NCI-H1092 (cell line): ENCODE measurements around the gene POLA2.

ENCODE experiments used
- DNase-seq: peaks from one replicate; lab custom pipeline; 2025; lab: John Stamatoyannopoulos, UW

The POLA2 gene

GRCh38 chr11:65287601-65288000, 25.8 kb downstream of the POLA2 start:
- no peak for DNase-seq

DNA sequence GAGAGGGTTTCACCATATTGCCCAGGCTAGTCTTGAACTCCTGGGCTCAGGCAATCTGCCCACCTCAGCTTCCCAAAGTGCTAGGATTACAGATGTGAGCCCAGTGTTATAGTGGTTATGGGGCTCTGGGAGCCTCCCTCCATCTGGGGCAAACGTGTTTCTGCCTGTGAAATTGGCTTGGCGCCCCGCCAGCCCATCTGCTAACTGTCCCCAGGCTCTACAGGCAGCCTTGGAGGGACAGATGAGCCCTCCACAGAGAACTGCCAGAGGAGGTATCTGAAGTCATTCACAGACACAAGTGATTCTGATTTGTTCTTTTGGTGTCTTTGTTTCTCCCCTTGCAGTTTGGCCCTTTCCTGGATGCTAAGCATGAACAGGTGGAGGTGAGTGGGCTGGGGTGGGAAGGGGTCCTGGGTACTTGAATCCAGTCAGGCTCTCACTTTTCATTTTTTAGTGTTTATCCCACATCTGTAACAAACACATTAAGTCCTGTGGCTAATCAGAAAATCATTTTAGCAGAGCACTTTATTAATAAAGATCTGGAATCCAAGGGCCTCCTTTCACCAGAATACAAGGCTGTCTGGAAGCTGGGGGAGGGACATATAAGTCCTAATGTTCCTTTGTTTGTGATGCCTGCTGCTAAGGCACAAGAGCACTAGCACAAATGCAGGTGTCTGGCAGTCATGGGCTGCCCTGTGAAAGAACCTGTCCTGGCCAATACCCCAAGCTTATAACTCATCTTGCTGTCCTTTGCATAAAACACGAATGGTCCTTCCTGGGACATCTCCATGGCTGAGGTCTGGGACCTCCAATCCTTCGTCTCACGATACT, 27.2 kb downstream of the POLA2 start:
- DNase-seq = no peak

GRCh38 chr11:65290448-65291165, 28.8 kb downstream of the POLA2 start:
- no peak for DNase-seq

DNA sequence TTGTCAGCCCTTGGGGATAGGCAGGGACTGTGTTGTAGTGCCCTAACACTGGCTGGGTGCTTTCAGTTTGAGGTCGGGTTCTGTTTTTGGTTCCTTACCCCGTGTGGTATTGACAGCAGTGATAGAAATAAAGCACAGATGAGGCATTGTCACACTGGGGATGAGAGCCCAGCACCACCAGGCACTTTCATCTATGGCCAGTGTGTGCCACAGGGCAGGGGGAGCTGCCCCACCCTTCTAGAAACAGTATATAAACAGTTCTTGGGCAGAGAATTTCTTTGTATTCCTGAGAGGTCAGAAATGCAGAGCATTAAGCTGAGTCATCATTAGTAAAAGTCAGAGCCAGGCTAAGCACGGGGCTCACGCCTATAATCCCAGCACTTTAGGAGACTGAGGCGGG, 29.9 kb downstream of the POLA2 start:
- DNase-seq = no peak

GRCh38 chr11:65292890-65293289, 31.1 kb downstream of the POLA2 start:
- DNase-seq = no peak

DNA sequence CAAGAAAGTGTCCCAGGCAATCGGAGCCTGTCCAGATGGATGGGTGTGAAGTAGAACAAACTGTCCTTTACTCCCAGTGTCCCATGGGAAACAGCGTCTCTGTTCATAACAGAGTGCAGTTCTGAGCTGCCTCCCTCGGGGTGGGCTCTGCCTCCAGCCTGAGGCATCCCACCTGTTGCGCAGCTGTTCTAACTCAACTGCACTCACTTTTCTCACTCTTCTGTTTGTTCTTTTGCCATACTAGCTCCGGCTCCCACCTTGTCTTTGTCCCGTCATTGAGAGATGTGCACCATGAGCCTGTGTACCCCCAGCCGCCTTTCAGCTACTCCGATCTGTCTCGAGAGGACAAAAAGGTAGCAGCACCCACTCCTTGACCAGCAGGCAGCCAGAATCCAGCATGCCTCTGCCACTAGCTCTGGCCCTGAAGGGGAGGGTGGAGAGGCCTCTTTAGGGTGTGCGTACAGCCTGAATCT, 32.2 kb downstream of the POLA2 start:
- DNase-seq = no peak

- no peak for DNase-seq
These were observed 33.2 kb downstream of the POLA2 start for GRCh38 chr11:65295001-65295400.

GRCh38 chr11:65295571-65296341, 34.0 kb downstream of the POLA2 start:
- no peak for DNase-seq

DNA sequence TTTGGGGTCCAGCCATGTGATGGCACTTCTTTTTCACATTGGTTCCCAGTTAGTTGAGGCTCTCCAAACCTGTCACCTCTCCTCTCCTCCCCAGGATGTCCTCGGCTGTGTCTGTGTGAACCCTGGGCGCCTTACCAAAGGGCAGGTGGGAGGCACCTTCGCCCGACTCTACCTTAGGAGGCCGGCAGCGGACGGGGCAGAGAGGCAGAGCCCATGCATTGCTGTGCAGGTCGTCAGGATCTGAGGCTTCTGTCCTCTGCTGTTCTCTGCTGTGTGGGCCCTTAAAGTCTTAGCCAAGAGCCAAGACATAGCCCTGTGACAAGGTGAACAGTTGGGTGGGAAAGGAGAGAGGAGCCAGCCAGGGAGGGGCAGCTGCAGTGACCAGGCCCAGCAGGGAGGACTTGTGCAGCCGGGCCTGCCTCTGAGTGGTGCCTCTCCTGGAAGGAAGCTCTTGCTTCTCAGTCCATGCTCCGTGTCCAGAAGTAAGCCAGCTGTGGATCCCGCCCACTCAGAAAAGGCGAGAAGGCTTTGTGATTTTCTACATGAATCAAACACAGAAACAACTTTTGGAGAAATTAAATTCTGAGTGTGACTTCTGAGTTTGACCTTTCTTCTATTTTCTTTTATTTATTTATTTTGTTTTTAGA, 35.4 kb downstream of the POLA2 start:
- DNase-seq = no peak

GRCh38 chr11:65298131-65298535, 36.4 kb downstream of the POLA2 start:
- no peak for DNase-seq

GRCh38 chr11:65298655-65299179, 37.0 kb downstream of the POLA2 start:
- no peak for DNase-seq

GRCh38 chr11:65300621-65301275, 39.0 kb downstream of the POLA2 start:
- DNase-seq = no peak

DNA sequence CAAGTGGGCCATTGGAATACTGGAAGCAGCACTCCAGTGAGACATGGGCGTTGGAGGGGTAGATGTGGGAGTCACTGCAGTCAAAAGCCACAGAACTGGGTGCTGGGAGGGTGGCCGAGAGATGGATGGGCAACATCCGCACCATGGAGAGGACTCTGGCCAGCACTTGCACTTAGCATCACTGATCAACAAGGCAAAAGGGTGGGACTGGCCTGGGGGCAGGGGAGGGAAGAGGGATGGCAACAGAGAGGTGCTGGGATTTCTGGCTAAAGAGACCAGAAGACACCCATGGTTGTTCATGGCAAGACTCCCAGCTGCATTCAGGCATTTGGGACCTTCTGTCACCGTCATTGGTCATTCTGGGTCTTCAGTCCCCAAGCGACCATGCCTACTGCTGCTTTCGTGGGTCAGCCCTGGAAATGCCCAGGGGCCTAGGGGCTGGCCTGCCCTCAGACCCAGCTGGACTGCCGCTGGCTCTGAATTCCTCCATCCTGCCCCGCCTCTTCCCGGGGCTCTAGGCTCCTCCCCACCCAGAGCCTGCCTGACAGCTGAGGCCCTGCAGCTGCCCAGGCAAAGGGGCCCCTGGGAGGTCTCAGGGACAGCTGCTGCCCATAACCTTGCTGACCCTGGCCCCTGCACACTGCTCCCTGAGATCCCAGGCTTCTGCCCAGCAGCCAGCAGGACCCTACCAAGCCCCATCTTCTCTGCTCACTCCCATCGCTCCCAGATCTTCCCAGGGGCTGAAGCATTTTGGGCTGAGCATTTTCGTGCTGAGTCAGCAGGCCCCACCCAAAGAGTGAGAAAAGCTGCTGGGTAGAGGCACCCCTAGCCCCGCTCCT, 39.9 kb downstream of the POLA2 start:
- DNase-seq = no peak

GRCh38 chr11:65303555-65303954, 41.8 kb downstream of the POLA2 start:
- no peak for DNase-seq

DNA sequence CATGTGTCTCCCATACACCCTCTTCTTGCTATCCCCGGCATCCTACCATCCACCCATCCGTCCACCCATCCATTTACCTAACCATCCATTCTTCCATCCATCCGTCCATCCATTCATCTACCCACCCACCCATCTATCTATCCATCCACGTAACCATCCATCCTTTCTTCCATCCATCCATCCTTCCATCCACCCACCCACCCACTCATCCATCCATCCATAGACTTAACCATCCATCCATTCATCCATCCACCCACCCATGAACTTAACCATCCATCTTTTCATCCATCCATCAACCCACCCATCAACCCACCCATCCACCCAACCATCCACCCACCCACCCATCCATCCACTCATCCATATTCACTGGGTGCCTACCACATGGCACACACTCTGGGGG, 42.3 kb downstream of the POLA2 start:
- no peak for DNase-seq

DNA sequence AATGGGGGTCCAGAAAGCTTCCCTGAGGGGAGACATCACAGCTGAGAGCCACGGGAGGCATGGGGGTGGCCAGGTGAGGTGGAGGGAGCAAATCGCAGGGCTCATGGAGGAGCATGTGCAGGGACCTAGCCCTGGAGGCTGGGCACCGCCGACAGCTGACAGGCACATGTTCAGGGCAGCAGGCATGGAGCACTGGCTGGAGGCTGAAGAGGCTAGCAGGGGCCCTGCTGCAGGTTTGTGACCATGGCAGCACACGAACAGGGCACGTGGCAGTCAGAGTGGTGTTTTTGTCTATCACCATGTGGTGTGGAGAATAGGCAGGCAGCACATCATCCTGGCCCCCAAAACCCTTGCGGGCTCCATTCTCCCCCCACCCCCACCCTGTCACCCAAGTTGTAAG, 42.9 kb downstream of the POLA2 start:
- DNase-seq = no peak

DNA sequence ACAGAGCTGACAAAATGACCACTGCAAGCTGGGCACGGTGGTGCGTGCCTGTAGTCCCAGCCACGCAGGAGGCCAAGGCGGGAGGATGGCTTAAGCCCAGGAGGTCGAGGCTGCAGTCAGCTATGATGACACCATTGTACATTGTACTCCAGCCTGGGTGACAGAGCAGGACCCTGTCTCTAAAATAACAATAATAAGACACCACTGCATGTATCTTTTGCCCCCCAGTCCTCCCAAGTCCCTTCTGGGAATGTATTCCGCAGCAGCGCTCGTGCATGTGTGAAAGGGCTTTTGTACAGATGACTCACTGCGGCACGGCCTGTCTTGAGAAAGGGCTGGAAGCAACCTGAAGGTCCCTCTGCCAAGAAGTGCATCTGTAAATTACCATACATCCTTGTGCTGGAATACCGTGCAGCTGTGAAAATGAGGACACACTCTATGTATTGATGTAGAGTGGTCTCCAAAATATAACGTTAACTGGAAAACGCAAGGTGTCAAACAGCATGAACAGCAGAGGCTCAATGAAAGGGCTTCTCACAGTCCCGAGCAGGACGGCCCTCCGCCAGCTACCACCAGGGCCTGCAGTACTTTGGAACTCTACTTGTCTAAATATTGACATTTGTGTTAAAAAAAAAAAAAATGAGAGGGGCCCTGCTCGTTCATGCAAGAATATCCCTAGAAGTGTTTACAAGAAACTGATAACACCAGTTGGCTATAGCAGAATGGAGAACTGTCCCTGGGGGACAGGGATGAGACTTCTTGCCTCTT, 43.9 kb downstream of the POLA2 start:
- DNase-seq = no peak

- DNase-seq = no peak
These were observed 45.8 kb downstream of the POLA2 start for GRCh38 chr11:65307298-65308229.
